ENCODE measurements around the gene CLCC1. TPM values are rescaled to one million over a fixed set of nuclear protein-coding genes. Genes with fewer than 3 reads are reported as not detected.

Gene CLCC1
- total RNA-seq, 1 experiment from 2014 or later: 29.5 TPM

GRCh38 chr1:108953452-108953851, 9.8 kb downstream of the CLCC1 start:
- no TSS peak for BruUV-seq (replicated peaks)
- intact Hi-C loops (cut with micrococcal nuclease; ENCODE audit: unreplicated experiment): no loop called here
- DNase-seq: no peak
- Mint-ChIP-seq H3K36me3 (ENCODE audit: insufficient read depth, unreplicated experiment) (peaks cover 5% of the 10 kb centered on the region), H3K4me1 (ENCODE audit: low read depth, unreplicated experiment) (peaks cover 8% of the 10 kb centered on the region), H3K27ac (ENCODE audit: unreplicated experiment) (no peak overlapping the region), H3K27me3 (ENCODE audit: unreplicated experiment) (no peaks in the 10 kb centered on the region), H3K4me3 (ENCODE audit: low read depth, unreplicated experiment) (no peak overlapping the region), H3K9me3 (ENCODE audit: low read depth, unreplicated experiment) (no peaks in the 10 kb centered on the region)
- TF ChIP-seq, protein P1, sequence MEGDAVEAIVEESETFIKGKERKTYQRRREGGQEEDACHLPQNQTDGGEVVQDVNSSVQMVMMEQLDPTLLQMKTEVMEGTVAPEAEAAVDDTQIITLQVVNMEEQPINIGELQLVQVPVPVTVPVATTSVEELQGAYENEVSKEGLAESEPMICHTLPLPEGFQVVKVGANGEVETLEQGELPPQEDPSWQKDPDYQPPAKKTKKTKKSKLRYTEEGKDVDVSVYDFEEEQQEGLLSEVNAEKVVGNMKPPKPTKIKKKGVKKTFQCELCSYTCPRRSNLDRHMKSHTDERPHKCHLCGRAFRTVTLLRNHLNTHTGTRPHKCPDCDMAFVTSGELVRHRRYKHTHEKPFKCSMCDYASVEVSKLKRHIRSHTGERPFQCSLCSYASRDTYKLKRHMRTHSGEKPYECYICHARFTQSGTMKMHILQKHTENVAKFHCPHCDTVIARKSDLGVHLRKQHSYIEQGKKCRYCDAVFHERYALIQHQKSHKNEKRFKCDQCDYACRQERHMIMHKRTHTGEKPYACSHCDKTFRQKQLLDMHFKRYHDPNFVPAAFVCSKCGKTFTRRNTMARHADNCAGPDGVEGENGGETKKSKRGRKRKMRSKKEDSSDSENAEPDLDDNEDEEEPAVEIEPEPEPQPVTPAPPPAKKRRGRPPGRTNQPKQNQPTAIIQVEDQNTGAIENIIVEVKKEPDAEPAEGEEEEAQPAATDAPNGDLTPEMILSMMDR (IDR thresholded peaks at IDR 0.05; ENCODE audit: unreplicated experiment): no peak
- CTCF ChIA-PET: no interaction called here

DNA sequence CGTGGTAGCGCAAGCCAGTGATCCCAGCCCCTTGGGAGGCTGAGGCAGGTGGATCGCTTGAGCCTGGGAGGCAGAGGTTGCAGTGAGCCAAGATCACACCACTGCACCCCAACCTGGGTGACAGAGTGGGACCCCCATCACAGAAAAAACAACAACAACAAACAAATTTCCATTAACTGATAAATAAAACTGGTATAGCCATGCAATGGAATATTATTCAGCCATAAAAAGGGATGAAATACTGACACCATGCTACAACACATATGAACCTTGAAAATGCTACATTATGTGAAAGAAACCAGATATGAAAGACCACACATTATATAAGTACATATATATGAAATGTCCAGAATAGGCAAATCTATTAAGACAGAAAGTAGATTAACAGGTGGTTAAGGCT, 12.0 kb downstream of the CLCC1 start:
- no peak for DNase-seq
- Mint-ChIP-seq H3K9me3 (ENCODE audit: low read depth, unreplicated experiment) (no peaks in the 10 kb centered on the region), H3K4me3 (ENCODE audit: low read depth, unreplicated experiment) (no peak overlapping the region), H3K4me1 (ENCODE audit: low read depth, unreplicated experiment) (peaks cover 8% of the 10 kb centered on the region), H3K27ac (ENCODE audit: unreplicated experiment) (no peak overlapping the region), H3K27me3 (ENCODE audit: unreplicated experiment) (no peaks in the 10 kb centered on the region), H3K36me3 (ENCODE audit: insufficient read depth, unreplicated experiment) (peaks cover 5% of the 10 kb centered on the region)
- CTCF ChIA-PET: no interaction called here
- TF ChIP-seq, protein P1 (IDR thresholded peaks at IDR 0.05; ENCODE audit: unreplicated experiment): no peak
- BruUV-seq (replicated peaks): no TSS peak
- intact Hi-C loops (cut with micrococcal nuclease; ENCODE audit: unreplicated experiment): no loop called here

DNA sequence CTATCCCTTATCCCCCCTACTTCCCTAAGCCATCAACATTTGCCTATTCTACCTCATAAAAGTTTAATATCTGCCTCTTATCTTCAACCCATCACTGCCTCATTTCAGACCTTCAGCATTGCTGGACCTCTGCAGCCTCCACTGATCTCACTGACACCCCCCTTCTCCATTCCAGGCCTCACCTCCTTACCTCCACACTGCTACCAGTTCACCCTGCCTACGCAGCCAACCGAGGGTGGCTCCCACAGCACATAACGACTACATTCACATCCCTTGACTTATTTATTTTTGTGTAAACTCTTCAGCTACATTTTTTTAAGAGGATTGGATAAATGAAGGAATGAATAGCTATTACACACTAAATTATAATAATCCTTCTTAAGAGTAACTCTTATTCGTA, 14.2 kb downstream of the CLCC1 start:
- TF ChIP-seq, protein P1 (IDR thresholded peaks at IDR 0.05; ENCODE audit: unreplicated experiment): no peak
- Mint-ChIP-seq H3K4me1 (ENCODE audit: low read depth, unreplicated experiment) (peaks cover 8% of the 10 kb centered on the region), H3K27ac (ENCODE audit: unreplicated experiment) (no peak overlapping the region), H3K27me3 (ENCODE audit: unreplicated experiment) (no peaks in the 10 kb centered on the region), H3K36me3 (ENCODE audit: insufficient read depth, unreplicated experiment) (peaks cover 14% of the 10 kb centered on the region), H3K9me3 (ENCODE audit: low read depth, unreplicated experiment) (no peaks in the 10 kb centered on the region), H3K4me3 (ENCODE audit: low read depth, unreplicated experiment) (no peak overlapping the region)
- CTCF ChIA-PET: no interaction called here
- BruUV-seq (replicated peaks): no TSS peak
- DNase-seq: no peak
- intact Hi-C loops (cut with micrococcal nuclease; ENCODE audit: unreplicated experiment): no loop called here

DNA sequence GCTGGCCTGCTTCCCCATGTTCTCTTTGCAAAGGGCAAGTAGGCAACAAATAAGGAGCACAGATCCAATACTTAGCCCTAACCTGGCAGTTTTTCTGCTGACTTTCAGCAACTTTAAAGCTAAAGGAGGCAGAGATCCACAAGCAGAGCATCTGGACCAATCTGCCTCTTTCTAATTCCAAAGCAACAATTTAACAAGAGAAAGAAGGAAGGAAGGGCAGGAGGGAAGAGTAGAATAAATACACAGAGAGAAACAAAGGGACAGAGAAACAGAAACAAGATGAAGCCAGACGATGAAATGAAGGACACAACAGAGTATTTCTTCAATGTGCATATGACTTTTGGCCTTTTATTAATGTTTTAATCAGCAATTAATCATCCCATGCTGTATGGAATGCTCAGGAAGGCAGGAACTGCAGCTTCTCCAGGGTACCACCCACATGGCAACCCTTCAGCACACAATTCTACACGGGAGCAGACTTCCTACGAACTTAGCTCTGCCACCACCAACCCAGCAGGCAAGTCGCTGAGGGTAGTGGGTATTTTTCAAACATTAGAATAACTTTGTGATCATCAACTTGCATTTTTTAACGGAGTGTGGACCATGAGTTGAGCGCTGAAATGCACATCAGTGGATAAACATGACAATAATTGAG, 15.3 kb downstream of the CLCC1 start:
- DNase-seq: no peak
- H3K9me3 Mint-ChIP-seq (ENCODE audit: low read depth, unreplicated experiment): no peaks in the 10 kb centered on the region
- CTCF ChIA-PET: interaction anchor here (0.6 kb wide), 2 partner anchors 46 to 250 kb away, joined by 3 read pairs; no protein-coding TSS in a partner anchor
- peaks cover 14% of the 10 kb centered on the region for H3K36me3 Mint-ChIP-seq (ENCODE audit: insufficient read depth, unreplicated experiment)
- no TSS peak for BruUV-seq (replicated peaks)
- H3K27ac Mint-ChIP-seq (ENCODE audit: unreplicated experiment): no peak overlapping the region
- H3K27me3 Mint-ChIP-seq (ENCODE audit: unreplicated experiment): no peaks in the 10 kb centered on the region
- no peak overlapping the region for H3K4me3 Mint-ChIP-seq (ENCODE audit: low read depth, unreplicated experiment)
- peaks cover 8% of the 10 kb centered on the region for H3K4me1 Mint-ChIP-seq (ENCODE audit: low read depth, unreplicated experiment)
- intact Hi-C loops (cut with micrococcal nuclease; ENCODE audit: unreplicated experiment): no loop called here
- TF ChIP-seq, protein P1 (IDR thresholded peaks at IDR 0.05; ENCODE audit: unreplicated experiment): no peak

All from Calu3 (cell line).